Measurements from ENCODE around the gene NOX4.
A peak's percentile ranks its signal among the peaks of the same experiment; 100 is the strongest.

The NOX4 gene

GRCh38 chr11:89490981-89491690 is at the start of gene NOX4:
Gene NOX4 (minus strand): TSS chr11:89491375. CDS start chr11:89491246, 129 bp downstream.
- no peak for DNase-seq (ENCODE audit: low spot score)

GRCh38 chr11:89540826-89541225 is 49.7 kb upstream of the NOX4 start:
- DNase-seq (ENCODE audit: low spot score): no peak

GRCh38 chr11:89537936-89538335 is 46.8 kb upstream of the NOX4 start:
- no peak for DNase-seq (ENCODE audit: low spot score)

- no peak for DNase-seq (ENCODE audit: low spot score)
These were observed 45.8 kb upstream of the NOX4 start for GRCh38 chr11:89536926-89537325.

- no peak for DNase-seq (ENCODE audit: low spot score)
These were observed 44.0 kb upstream of the NOX4 start for GRCh38 chr11:89535221-89535620.

GRCh38 chr11:89529626-89530380 is 38.6 kb upstream of the NOX4 start:
- no peak for DNase-seq (ENCODE audit: low spot score)

GRCh38 chr11:89521792-89522191 is 30.6 kb upstream of the NOX4 start:
- no peak for DNase-seq (ENCODE audit: low spot score)

GRCh38 chr11:89521294-89521693 is 30.1 kb upstream of the NOX4 start:
- DNase-seq (ENCODE audit: low spot score): no peak

GRCh38 chr11:89516496-89516895 is 25.3 kb upstream of the NOX4 start:
- no peak for DNase-seq (ENCODE audit: low spot score)

GRCh38 chr11:89508544-89508943 is 17.4 kb upstream of the NOX4 start:
- DNase-seq (ENCODE audit: low spot score): no peak

- no peak for DNase-seq (ENCODE audit: low spot score)
These were observed 13.1 kb upstream of the NOX4 start for GRCh38 chr11:89504270-89504669.

- no peak for DNase-seq (ENCODE audit: low spot score)
These were observed 12.2 kb upstream of the NOX4 start for GRCh38 chr11:89503422-89503821.

GRCh38 chr11:89502301-89502700 is 11.1 kb upstream of the NOX4 start:
- DNase-seq (ENCODE audit: low spot score): no peak

GRCh38 chr11:89500336-89500735 is 9.2 kb upstream of the NOX4 start:
- DNase-seq (ENCODE audit: low spot score): no peak

GRCh38 chr11:89498845-89499448 is 7.8 kb upstream of the NOX4 start:
- DNase-seq (ENCODE audit: low spot score): no peak

GRCh38 chr11:89495951-89496350 is 4.8 kb upstream of the NOX4 start:
- DNase-seq (ENCODE audit: low spot score): no peak

- DNase-seq (ENCODE audit: low spot score): no peak
These were observed 2.3 kb upstream of the NOX4 start for GRCh38 chr11:89493431-89493830.

GRCh38 chr11:89490602-89490980 is 584 bp downstream of the NOX4 start:
- DNase-seq (ENCODE audit: low spot score): no peak

- no peak for DNase-seq (ENCODE audit: low spot score)
These were observed 1.2 kb downstream of the NOX4 start for GRCh38 chr11:89489930-89490329.

- DNase-seq (ENCODE audit: low spot score): no peak
These were observed 4.2 kb downstream of the NOX4 start for GRCh38 chr11:89487016-89487415.

- no peak for DNase-seq (ENCODE audit: low spot score)
These were observed 6.3 kb downstream of the NOX4 start for GRCh38 chr11:89484896-89485295.

- peak; percentile 8 for DNase-seq (ENCODE audit: low spot score)
These were observed 14.0 kb downstream of the NOX4 start for GRCh38 chr11:89477175-89477574.

GRCh38 chr11:89463266-89463780 is 27.9 kb downstream of the NOX4 start:
- no peak for DNase-seq (ENCODE audit: low spot score)

All from LoVo (cell line).